H1 (cell line): ENCODE results near the gene TMEM115. TPM values are rescaled to one million over a fixed set of nuclear protein-coding genes. Genes with fewer than 3 reads are reported as not detected.

Experiments used
- ASH2L ChIP-seq: fragments of 200-600, 300-600 bp; sonication (generic); IDR thresholded peaks from one replicate; pipeline ENCODE4 v1.7.1; 2017; ENCODE audit warnings: low read length
- BACH1 ChIP-seq: IDR thresholded peaks from 2 replicates; pipeline ENCODE4 v1.6.1; 2012; ENCODE audit warnings: low read length, improper control_type of control experiment
- CHD2 ChIP-seq: IDR thresholded peaks from 2 replicates; pipeline ENCODE4 v1.6.1; 2012; ENCODE audit warnings: low read length, improper control_type of control experiment
- EZH2 ChIP-seq: fragments of 200-600 bp; sonication (generic); IDR thresholded peaks from 2 replicates; pipeline ENCODE4 v1.7.1; 2012; ENCODE audit warnings: low read depth, mild to moderate bottlenecking, moderate library complexity, low read length, inconsistent platforms; ENCODE audit not compliant: severe bottlenecking
- MAFK ChIP-seq: IDR thresholded peaks from 2 replicates; pipeline ENCODE4 v1.6.1; 2012; ENCODE audit warnings: low read depth, mild to moderate bottlenecking, improper control_type of control experiment, low read length
- POU5F1 ChIP-seq: IDR thresholded peaks from 2 replicates; pipeline ENCODE4 v1.6.1; 2011; ENCODE audit warnings: low read depth, mild to moderate bottlenecking, low read length, moderate library complexity
- SP1 ChIP-seq: IDR thresholded peaks from 2 replicates; pipeline ENCODE4 v1.6.1; 2011; ENCODE audit warnings: low read depth, low read length
- SUZ12 ChIP-seq: fragments of 200-600 bp; sonication (generic); IDR thresholded peaks from 2 replicates; pipeline ENCODE4 v1.6.1; 2012; ENCODE audit warnings: mild to moderate bottlenecking, inconsistent platforms, low read length, moderate library complexity, mixed read lengths
- ZNF274 ChIP-seq: IDR thresholded peaks from 2 replicates; pipeline ENCODE4 v1.7.0; 2012; ENCODE audit warnings: low read length, borderline replicate concordance; ENCODE audit errors: extremely low read depth
- polyA plus RNA-seq, 7 experiments: library from polyadenylated mRNA; depleted of rRNA in 3 of 7; stranded (reverse) in 5 of 7; unstranded in 2 of 7; fragments of >200 nt in 5 of 7; fragments of 200-250 nt in 2 of 7; gene quantifications; 1 replicate in 5 of 7; 2 replicates in 1 of 7; 4 replicates in 1 of 7; pipeline versions ENCODE4 v1.2.1 to v1.2.3, GENCODE V29; 2011 to 2013; ENCODE audit warnings: missing spikeins in 2 of 7, mixed read lengths in 2 of 7
- total RNA-seq: library from RNA; stranded (reverse); fragmentation: NEBNext Ultra II Directional; extraction: Animal tissue kit (Norgen Biotek cat#: 25700); gene quantifications from 2 replicates; pipeline ENCODE4 v1.2.1, GENCODE V29; 2021
- TF ChIP-seq, protein P1 (sequence below): IDR thresholded peaks from 2 replicates; pipeline ENCODE4 v1.6.1; 2011; ENCODE audit warnings: low read depth, mild to moderate bottlenecking, low read length; ENCODE audit not compliant: insufficient read depth

TMEM115 gene
- total and polyA plus RNA-seq, 2 of the 8 experiments (the other 6 are each of a cell fraction or from before 2014, with no cell fraction given) = 25.4 to 32.4 TPM

DNA sequence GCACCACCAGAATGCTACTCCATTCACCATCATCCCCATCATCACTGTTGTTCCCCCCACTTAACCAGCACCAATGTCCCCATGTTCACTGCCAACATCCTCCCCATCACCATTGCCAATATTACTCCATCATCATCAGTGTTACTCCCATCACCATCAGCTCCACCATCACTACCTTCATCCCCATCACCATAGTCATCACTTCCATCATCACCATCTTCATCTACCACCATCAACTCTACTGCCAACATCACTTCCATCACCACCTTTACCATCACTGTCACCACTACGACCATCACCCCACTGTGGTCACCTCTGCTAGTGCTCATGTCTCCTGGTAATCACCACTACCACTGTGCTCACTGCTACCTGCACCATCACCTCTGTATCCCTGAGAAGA, 47.2 kb upstream of the TMEM115 start (continued):
- TF ChIP-seq CHD2 (no peak), ASH2L (no peak), EZH2 (no peak), BACH1 (no peak), MAFK (no peak), POU5F1 (no peak), ZNF274 (no peak), SUZ12 (no peak), SP1 (no peak)
- TF ChIP-seq, protein P1, sequence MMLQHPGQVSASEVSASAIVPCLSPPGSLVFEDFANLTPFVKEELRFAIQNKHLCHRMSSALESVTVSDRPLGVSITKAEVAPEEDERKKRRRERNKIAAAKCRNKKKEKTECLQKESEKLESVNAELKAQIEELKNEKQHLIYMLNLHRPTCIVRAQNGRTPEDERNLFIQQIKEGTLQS = no peak
